Measurements from ENCODE around the gene GRB10.

Gene GRB10

DNA sequence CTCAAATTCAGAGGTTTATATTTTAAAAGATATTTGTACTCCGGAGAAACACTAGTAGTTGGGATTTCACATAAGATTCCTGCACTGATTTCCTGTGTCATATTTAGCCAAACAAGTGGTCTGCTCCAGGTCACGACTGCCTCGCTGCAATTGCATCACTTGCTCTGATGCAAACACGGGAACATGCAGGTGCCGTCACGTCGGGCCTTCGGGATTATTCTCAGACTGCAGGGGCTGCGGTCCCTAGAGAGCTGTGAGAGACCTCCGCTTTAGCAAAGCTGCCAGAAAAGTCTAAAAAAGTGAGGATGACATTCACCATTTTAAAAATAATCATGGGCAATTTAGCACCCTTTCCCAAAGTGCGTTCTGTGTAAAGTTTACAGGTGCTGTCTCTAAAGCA lies 124.0 kb downstream of the GRB10 start:
- in situ Hi-C loops (cut with MboI; ENCODE audit: low sequenced_read_pairs): no loop called here

DNA sequence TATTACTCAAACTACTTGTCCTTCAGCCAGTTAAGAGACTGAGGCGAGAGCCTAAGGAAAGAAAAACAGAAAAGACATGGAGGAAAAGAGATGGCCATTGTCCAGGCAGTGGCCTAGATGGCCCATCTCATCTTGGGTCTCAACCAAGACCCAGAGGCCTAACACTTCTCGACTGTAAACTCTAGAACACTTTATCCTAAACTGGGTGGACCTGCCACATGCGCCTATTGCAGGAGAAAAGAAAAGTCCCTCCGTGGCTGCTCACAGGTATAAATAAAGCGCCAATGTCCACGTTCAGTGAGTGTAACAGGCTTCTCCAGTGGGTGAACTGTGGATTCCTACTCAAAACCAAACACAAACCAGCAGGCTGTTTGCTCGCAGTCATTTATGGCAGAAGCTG lies 124.8 kb downstream of the GRB10 start:
- in situ Hi-C loops (cut with MboI; ENCODE audit: low sequenced_read_pairs): no loop called here

DNA sequence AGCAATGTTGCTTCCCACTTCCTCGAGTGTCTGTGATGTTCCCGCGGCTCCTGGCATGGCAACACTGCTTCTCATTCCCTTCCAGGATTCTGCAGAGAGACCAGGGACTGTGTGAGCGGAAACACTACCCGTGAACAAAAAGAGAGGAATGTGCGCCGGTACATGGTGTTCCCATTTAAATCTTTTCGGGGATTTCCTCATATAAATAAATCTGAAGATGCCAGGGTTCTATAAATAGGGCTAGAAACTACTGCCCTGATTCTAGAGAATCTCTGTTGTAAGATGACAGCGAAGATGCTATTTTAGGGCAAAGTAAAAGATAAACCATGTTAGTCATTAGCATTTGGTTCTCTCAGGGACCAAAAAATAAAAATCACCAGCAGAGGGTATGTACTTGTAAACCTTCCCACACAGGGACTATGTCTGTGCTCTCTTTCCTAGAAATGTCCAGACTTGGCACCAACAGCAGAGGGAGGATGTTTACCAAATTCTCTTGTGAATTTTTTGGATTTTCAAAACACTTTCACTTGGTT lies 125.3 kb downstream of the GRB10 start:
- in situ Hi-C loops (cut with MboI; ENCODE audit: low sequenced_read_pairs): no loop called here

DNA sequence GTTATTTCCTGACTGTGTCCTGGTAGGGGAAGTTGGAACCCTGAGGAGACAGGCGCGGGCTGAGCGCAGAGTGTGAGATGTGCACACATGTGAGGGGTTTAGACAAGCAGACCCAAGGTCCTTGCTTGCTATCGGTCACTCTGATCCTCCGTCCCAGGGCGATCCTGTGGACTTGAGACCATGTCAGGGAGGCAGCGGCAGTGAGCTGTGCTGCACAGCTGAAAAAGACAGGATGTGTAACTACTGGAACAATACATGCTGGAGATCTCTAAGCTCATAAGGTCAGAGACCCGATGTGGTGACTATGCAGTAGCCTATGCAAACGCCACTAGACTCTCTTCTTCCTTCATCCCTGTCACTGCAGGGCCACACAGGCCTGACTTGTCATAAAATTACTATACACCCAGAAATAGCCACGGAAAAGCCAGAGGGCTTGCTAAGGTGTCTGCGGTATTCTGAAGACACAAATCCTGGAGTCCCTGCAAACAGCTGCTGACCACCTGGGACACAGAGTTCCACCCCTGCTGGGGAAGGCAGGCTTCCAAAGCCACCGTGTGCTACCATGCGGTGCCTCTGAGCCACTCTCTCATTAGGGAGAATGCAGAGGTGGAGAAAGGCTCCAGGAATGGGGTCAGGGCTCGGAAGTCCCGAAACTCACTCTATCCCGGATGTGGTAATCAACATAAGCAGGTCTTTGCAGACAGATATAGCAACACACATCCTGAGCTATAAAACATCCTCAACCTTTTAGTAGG lies 126.4 kb downstream of the GRB10 start:
- in situ Hi-C loops (cut with MboI; ENCODE audit: low sequenced_read_pairs): no loop called here

DNA sequence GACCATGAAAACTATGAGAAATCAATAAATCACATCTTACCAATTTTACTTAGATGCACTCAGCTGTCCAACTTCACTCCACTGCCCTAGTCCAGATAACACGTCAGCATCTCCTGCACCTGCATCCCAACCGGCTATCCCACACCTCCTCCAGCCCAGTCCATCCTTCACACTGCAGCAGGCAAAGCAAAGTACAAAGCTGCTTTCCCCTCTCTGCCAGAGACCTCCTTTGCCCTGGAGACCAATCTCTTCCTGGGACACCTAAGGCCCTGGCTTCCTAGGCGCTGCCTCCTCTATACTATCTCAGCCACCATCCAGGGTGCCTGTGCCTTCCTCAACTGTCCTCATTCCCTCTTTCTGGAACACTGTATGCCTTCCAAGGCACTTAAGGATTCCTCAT lies 127.2 kb downstream of the GRB10 start:
- in situ Hi-C loops (cut with MboI; ENCODE audit: low sequenced_read_pairs): no loop called here

DNA sequence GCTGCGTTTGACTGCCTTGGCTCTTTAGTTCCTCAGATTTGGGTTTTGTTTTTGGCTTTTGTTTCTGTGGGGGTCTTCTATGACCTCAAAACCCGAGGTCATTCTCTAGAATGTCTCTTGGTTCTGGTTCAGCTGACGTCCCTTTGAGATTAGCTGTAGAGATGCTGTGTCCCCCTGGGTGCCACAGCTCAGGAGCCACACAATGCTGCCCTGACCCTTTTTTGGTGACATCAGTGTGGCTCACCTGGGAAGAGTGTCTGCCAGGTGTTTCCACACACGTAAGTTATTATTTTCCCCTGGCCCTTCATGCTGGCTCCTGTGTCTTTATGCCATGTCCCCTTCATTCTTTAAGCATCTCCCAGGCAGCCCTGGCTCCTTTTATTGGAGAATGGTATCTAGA lies 127.7 kb downstream of the GRB10 start:
- in situ Hi-C loops (cut with MboI; ENCODE audit: low sequenced_read_pairs): no loop called here

DNA sequence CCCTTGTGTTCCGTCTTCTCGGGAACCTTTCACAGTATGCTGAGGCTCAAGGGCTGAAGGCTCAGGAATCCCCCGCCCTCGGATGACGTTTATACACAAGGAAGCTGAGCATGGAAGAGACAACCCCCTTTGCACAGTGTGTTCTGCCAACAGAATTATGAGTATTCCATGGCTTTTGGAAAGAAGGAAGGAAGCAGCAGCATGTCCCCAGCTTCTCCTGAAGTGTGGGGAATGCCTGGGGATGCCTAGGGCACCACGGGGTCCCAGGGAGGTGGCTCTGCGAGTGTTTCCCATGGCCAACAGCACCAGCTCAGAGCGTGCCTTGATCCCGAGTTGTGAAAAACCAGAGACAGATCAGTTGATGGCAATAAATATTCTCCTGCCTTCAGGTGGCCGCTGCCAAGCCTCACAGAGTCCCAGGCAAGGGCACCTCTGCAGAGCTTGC lies 128.7 kb downstream of the GRB10 start:
- in situ Hi-C loops (cut with MboI; ENCODE audit: low sequenced_read_pairs): no loop called here

DNA sequence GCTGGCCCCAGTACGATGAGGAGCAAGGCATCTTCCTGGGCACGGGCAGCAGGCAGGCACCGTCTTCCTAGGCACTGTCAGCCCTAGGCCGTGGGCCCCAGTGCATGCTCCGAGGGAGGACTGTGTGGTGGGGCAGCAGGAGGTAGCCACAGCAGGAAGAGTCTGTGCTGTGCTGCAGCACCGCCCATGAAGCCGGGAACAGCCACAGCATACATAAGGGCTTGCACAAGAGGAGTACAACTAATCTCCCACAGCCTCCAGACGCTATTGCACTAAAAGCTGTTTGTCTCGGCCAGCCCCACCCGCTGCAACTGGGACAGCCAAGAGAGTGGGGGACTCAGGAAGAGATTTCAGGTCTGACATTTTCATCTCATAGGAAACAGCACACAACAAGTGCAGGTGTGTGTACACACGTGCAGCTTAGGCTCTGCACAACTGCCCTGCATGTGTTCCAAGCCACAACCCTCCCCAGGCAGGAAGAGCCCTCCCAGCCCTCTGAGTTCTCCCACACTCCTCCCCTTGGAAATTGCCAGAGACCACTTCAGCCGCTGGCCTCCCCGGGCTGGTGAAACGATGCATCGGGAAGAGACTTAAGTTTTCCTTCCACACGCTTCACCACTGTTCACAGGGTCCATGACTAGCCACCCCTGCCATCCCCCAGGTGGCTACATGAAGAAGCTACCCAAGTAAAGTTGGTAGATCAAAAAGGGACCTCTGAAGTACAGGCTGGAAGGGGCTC lies 129.4 kb downstream of the GRB10 start:
- in situ Hi-C loops (cut with MboI; ENCODE audit: low sequenced_read_pairs): no loop called here

DNA sequence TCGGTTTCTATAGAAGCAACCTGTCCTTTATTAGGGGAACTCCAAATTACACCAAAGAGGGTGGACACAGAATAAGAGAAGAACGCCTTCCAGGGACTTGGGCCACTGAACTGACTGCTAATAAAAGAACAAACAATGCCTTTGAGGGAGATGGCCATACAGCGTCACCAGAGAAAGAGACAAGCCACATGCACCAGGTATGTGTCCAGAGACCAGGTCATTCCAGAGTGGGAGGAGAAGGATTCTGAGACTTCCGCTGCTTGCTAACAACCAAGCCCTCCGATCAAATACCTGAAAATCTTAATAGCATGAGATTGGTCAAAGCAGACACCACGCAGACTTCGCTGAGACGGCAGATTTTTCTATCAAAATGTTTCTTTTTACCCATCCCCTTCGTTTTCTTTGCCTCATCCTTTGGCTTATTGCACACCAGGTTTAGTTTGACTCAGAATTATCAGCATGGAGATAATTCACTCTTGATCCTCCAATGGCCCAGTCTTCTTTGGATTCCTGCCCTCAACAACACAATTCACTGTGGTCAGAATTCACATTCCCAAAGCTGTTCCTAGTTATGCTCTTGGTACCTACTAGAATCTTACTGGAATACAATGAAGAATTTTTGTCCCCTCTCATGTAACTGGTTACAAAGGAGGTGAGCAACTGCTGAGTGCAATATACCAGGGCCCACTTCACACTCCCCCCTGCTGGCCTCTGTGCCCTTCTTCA lies 130.1 kb downstream of the GRB10 start:
- in situ Hi-C loops (cut with MboI; ENCODE audit: low sequenced_read_pairs): no loop called here

DNA sequence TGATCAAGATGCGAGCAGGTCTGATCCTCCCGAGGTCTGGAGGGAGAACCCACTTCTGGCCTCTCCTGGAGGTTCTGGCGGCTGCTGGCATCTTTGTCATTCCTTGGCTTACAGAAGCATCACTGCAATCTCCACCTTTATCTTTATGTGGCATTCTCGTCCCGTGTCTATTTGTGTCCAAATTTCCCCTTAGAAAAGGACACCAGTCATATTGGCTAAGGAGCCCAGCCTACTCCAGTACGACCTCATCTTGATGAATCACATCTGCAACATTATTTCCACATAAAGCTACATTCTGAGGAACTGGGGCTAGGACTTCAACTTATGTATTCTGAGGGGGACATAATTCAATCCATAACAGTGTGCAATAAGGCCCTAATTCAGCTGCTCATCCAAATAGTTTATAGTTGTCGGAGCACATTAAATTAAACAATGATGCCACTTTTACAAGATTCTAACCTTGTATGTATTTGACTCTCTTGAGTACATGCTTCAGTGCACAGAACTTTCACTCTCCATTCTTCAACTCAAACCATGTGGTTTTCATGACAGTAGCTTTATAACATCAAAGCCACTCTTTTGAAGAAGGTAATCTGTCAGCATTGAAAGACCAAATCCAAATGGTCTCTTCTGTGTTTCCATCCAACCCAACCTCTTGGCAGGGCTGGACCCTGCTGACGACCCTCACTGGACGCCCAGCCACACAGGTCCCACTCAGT lies 131.3 kb downstream of the GRB10 start:
- in situ Hi-C loops (cut with MboI; ENCODE audit: low sequenced_read_pairs): no loop called here

DNA sequence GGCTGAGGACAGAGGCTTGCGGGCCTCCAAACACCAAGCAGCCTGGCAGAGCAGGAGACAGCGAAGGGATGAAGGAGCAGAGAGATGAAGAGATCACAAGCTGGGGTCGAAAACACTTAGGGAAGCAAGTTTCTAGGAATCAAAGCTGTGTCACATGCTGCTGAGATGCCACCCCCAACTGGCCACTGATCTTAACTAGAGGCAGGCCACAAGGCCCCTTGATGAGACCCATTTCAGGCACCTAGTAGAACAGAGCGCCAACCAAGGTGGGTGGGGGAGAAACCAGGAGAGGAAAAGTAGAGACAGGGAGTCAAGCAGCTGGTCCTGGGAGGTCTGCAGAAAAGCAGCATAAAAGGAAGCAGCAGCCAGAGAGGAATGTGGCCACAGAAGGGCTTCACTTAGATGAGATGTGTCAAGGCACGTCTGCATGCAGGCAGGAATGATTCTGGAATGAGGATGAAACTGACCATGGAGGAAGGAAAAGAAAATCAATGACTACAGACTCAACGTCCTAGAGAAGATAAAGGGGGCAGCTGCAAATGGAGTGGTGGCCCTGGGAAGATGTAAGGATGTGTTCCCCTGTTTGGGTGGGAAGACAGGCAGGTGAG lies 132.5 kb downstream of the GRB10 start:
- in situ Hi-C loops (cut with MboI; ENCODE audit: low sequenced_read_pairs): no loop called here

DNA sequence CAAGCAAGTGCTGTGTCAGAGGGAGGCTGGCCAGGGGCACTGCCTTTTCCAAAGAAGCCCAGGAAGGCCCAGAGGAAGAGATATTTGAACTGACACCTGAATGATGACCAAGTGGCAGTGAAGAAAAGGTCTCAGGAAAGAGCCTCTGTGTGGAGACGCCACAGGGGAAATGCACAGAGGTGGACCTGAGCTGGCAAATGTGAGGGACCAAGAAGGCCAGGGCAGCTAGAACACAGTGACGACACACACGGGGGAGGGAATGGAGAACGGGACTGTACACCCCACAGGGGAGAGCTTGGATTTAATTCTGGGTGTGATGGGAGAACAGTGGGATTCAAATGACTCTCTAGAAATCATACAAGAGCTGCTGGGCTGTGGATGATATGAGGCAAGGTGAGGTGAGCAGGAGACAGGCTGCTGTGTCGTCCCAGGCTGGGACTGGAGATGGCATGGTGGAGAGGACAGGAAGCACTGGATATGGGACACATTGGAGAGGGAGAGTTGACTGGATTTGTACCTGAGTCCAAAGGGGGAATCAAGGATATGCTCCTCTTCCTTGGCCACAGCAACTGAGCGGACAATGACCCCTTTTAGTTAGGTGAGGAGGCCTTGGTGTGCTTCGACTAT lies 133.3 kb downstream of the GRB10 start:
- in situ Hi-C loops (cut with MboI; ENCODE audit: low sequenced_read_pairs): no loop called here

DNA sequence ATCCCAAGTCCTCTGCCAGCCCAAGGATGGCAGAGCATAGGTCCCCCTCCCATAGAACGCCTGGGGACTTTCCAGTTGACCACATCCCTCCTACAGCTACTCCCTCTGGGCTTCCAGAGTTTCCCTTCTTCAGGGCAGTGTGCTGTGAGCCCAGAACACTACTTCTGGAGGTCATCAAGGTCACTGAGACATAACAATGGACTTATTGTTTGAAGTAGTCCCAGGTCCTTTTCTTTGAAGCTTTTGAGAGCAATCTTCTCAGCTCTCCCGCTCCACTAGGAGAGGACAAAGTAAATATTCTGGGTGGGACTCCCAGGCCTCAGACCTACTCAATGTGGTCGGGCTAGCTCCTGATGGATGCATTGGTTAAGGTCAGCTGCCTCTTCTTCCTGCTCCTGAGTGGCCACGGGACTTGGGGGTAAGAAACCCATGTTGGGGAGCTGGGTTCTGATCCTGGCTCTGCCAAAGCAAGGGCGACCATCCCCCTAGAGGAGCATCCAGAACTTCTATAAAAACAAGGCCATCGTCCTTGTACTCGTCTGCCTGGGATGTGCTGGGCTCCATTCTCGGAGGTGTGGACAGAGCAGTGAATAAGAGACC lies 134.0 kb downstream of the GRB10 start:
- in situ Hi-C loops (cut with MboI; ENCODE audit: low sequenced_read_pairs): no loop called here

DNA sequence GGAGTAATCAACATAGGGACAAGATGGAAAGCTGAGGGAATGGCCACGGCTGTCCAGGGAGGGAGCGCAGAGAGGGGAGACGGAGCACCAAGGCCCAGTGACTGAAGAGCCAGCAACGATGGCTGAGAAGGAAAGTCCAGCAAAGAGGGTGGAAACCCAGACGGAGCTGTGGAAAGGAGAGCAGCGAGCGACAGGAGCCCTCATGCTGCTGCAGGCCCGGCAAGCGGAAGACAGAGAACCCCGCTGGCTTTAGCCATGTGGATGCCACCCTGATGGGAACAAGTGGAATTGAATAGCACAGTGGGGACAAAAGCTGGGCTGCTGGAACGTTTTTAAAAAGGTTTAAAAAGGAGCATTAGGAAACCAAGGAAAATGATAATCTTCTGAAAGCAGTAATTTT lies 134.6 kb downstream of the GRB10 start:
- in situ Hi-C loops (cut with MboI; ENCODE audit: low sequenced_read_pairs): no loop called here

DNA sequence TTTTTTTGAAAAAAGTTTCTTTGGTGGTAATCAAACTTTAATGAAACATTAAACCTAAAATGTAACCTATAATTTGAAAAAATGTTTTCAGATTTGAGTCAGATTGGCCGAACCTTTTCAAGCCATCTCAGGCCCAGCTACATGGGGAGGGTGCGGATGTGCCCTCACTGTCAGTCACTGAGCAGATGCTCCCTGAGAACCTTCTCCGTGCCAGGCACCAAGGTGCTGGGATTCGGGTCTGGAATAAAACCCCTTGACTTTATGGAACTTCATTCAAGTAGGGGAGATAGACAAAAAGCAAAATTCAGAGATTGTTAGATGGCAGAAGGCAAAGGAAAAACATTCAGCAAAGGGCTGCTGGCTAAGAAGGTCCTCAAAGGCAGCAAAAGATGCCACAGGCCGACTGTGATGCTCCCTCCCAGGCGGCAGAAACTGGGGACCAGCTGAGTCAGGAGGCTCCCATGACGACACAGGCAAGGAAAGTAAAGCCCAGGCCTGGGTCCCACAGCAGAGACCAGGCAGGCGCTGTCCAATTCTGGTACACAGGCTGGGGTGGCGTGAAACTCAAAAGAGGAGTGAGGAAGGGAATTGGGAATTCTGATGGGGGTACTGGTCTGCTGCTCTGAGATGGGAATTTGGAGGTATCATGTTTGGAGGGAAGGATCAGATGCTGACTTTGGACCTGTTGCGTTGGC lies 135.3 kb downstream of the GRB10 start:
- in situ Hi-C loops (cut with MboI; ENCODE audit: low sequenced_read_pairs): no loop called here

DNA sequence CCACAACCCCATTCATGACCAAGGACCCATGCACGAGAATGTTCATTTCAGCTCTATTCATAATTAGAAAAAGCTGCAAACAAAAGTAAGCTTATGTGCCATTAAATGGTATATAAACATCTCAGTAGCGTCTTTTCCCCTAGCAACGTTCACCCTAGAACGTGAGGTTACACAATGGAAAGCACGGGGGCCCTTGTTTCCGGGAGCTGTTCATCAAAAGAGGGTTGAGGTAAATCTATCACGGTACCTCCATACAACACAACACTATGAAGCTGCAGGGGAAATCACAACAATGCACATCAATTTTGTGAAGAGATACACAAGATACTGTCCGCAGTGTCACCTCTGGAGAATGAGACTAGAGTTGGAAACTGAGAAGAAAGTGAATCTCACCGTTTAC lies 136.6 kb downstream of the GRB10 start:
- in situ Hi-C loops (cut with MboI; ENCODE audit: low sequenced_read_pairs): no loop called here

DNA sequence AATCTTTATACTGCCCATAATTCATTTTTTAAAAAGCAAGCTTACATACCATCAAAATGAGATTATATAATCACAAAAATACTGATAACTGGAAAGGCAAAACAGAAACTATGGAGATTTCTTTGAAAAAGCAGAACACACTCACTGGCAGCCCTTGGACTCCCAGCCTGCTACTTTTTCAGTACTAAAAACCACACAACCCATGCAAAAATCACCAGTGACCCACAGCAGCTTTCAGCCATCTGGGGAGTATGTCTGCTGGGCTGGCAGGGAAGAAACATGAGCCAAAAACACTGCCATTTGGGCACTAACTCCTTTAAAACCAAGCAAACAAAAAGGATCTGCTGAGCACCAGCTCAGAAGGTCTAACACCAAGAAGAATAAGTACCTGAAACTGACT lies 137.5 kb downstream of the GRB10 start:
- in situ Hi-C loops (cut with MboI; ENCODE audit: low sequenced_read_pairs): no loop called here

DNA sequence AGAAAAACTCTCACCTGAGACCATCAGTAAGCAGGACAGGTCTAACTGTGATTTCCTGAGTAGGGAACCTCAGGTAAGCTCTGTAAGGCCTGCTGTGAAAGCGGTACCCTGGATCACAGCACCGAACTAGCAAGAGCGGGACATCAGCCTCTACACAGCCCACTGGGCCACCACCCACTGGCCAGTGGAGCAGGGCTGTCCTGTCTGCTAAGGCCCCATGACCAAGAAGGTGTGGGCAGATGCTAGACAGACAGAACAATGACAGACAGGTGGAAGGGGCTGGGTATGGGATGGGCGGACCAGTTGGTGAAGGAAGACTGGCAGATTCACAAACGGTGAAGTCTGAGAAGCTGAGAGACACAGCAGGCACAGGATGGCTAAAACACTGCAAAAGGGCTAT lies 138.1 kb downstream of the GRB10 start:
- in situ Hi-C loops (cut with MboI; ENCODE audit: low sequenced_read_pairs): no loop called here

DNA sequence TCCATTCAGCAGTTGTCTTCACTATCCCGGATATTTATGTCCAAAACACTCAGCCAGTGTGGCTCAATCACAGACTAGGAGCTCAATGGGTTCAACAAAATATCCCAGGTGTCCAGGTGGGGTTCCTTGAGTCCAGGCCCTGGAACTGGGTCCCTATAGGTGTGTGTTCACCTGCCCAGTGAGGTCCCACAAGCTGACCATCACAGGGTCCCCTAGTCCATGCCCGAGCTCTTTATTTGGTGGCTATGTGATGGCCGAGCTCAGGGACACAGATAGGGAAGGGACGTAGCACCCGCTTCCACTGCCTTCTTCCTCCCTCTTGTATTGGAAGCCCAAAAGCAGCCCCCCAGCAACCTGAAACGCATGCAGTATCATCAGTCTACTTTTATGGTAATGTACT lies 138.6 kb downstream of the GRB10 start:
- in situ Hi-C loops (cut with MboI; ENCODE audit: low sequenced_read_pairs): no loop called here
